22Rv1 (cell line): ENCODE results near the gene TMEM40.

Experiments
- H3K27ac ChIP-seq: fragments of 450-650 bp; 2 replicates; pipeline ENCODE4 v1.5.1; 2017
- CTCF ChIP-seq: fragments of 450-650 bp; IDR thresholded peaks from 2 replicates; pipeline ENCODE4 v1.5.1; 2017; ENCODE audit warnings: mild to moderate bottlenecking
- ZFX ChIP-seq: fragments of 450-650 bp; IDR thresholded peaks from 2 replicates; pipeline ENCODE4 v1.6.1; 2017; ENCODE audit warnings: antibody characterized with exemption, borderline replicate concordance

The TMEM40 gene

GRCh38 chr3:12764171-12764776, 5.2 kb upstream of the TMEM40 start:
- H3K27ac ChIP-seq, result no peak overlapping the region

GRCh38 chr3:12759693-12760565, 870 bp upstream of the TMEM40 start:
- H3K27ac ChIP-seq, result no peak overlapping the region
- TF ChIP-seq ZFX (no peak), CTCF (no peak)

More at GRCh38 chr3:12764171-12764776, 5.2 kb upstream of the TMEM40 start:
- TF ChIP-seq ZFX (no peak), CTCF (no peak)

GRCh38 chr3:12758025-12758781, 856 bp downstream of the TMEM40 start:
- no peak overlapping the region for H3K27ac ChIP-seq
- TF ChIP-seq CTCF (no peak), ZFX (no peak)

- H3K27ac ChIP-seq, result no peak overlapping the region
- TF ChIP-seq ZFX (no peak), CTCF (no peak)
These were observed 2.4 kb downstream of the TMEM40 start for GRCh38 chr3:12756635-12757034.

GRCh38 chr3:12756175-12756574, 2.9 kb downstream of the TMEM40 start:
- no peak overlapping the region for H3K27ac ChIP-seq
- TF ChIP-seq CTCF (no peak), ZFX (no peak)

GRCh38 chr3:12755754-12756153, 3.3 kb downstream of the TMEM40 start:
- TF ChIP-seq ZFX, result no peak
- TF ChIP-seq CTCF, result no peak
- H3K27ac ChIP-seq, result no peak overlapping the region
